Measurements from ENCODE around the gene KRABD2.
A peak's percentile ranks its signal among the peaks of the same experiment; 100 is the strongest.

Gene KRABD2

DNA sequence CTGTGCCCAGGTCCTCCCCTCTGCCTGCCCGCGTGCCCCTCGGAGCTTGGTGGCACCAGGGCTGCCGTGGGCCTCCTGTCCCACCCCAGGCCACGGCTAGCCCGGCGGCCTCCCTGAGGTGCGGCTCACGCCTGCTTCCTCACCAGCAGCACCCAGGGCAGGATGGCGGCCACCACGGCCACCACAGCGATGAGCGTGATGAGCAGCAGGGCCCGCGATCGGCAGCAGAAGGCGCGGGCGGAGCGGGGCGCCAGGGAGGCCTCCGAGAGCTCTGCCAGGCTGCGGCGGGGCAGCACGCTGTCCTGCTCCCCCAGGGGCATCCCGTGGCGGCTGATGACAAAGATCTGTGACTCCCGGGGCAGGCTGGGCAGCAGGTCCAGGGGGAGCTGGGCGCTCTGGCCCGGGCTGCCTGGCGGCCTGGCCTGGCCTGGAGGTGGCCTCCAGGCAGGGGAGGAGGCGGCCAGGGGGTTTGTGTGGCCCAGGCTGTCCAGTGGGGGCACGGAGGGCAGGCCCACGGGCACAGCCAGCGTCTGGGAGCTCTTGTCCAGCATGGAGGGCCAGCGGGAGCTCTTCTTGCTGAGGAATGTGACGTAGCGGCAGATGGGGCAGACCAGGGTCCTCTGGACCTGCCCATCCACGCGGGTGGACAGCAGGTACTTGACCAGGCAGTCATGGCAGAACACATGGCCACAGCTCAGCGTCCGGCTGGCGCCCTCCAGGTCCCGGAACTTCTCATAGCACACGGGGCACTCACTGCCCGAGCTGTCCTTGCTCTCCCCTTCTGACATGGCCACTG is 16.4 kb upstream of the KRABD2 start:
- ATAC-seq (ENCODE audit: insufficient read depth, low read depth) (0 out of 3 replicates have a peak, but pooled peaks have one; percentile 12), DNase-seq (no peak)
- Histone ChIP-seq H2AFZ (ENCODE audit: low read depth, low read length) (no peak overlapping the region), H3K4me2 (ENCODE audit: insufficient read depth, low read length) (no peak overlapping the region), H3K79me2 (ENCODE audit: insufficient read depth, low read length) (no peaks in the 10 kb centered on the region), H4K20me1 (ENCODE audit: insufficient read depth, low read length) (no peaks in the 10 kb centered on the region), H3K4me1 (ENCODE audit: insufficient read depth, low read length) (no peaks in the 10 kb centered on the region), H3K27ac (ENCODE audit: low read length) (no peak overlapping the region), H3K9me3 (ENCODE audit: insufficient read depth, low read length, severe bottlenecking) (no peaks in the 10 kb centered on the region), H3K4me3 (ENCODE audit: low read depth in 1 of 2, low read length in 2 of 2) (no peak overlapping the region), H3K9ac (ENCODE audit: low read depth, low read length) (no peak overlapping the region), H3K36me3 (ENCODE audit: insufficient read depth, low read length) (no peaks in the 10 kb centered on the region), H3K27me3 (ENCODE audit: insufficient read depth, low read length, poor library complexity) (no peaks in the 10 kb centered on the region)
- TF ChIP-seq, protein P1, sequence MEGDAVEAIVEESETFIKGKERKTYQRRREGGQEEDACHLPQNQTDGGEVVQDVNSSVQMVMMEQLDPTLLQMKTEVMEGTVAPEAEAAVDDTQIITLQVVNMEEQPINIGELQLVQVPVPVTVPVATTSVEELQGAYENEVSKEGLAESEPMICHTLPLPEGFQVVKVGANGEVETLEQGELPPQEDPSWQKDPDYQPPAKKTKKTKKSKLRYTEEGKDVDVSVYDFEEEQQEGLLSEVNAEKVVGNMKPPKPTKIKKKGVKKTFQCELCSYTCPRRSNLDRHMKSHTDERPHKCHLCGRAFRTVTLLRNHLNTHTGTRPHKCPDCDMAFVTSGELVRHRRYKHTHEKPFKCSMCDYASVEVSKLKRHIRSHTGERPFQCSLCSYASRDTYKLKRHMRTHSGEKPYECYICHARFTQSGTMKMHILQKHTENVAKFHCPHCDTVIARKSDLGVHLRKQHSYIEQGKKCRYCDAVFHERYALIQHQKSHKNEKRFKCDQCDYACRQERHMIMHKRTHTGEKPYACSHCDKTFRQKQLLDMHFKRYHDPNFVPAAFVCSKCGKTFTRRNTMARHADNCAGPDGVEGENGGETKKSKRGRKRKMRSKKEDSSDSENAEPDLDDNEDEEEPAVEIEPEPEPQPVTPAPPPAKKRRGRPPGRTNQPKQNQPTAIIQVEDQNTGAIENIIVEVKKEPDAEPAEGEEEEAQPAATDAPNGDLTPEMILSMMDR (IDR thresholded peaks at IDR 0.05; ENCODE audit: borderline replicate concordance, extremely low read depth, low read length, poor library complexity, severe bottlenecking) = no peak
- no peak for TF ChIP-seq EZH2 (IDR thresholded peaks at IDR 0.05; ENCODE audit: borderline replicate concordance, low read depth, low read length, severe bottlenecking)

GRCh38 chr17:8392274-8392673 is 15.8 kb upstream of the KRABD2 start:
- no peak for ATAC-seq (ENCODE audit: insufficient read depth, low read depth)
- Histone ChIP-seq H4K20me1 (ENCODE audit: insufficient read depth, low read length) (no peaks in the 10 kb centered on the region), H3K4me2 (ENCODE audit: insufficient read depth, low read length) (no peak overlapping the region)

GRCh38 chr17:8391711-8392110 is 15.2 kb upstream of the KRABD2 start:
- no peaks in the 10 kb centered on the region for H3K27me3 ChIP-seq (ENCODE audit: insufficient read depth, low read length, poor library complexity)
- no peaks in the 10 kb centered on the region for H4K20me1 ChIP-seq (ENCODE audit: insufficient read depth, low read length)
- no peak overlapping the region for H3K4me3 ChIP-seq (ENCODE audit: low read depth in 1 of 2, low read length in 2 of 2)
- no peaks in the 10 kb centered on the region for H3K9me3 ChIP-seq (ENCODE audit: insufficient read depth, low read length, severe bottlenecking)
- H2AFZ ChIP-seq (ENCODE audit: low read depth, low read length) = no peak overlapping the region
- DNase-seq (no peak), ATAC-seq (ENCODE audit: insufficient read depth, low read depth) (no peak)
- H3K9ac ChIP-seq (ENCODE audit: low read depth, low read length) = no peak overlapping the region
- no peak overlapping the region for H3K27ac ChIP-seq (ENCODE audit: low read length)
- no peak overlapping the region for H3K4me2 ChIP-seq (ENCODE audit: insufficient read depth, low read length)
- H3K4me1 ChIP-seq (ENCODE audit: insufficient read depth, low read length) = peaks cover 3% of the 10 kb centered on the region
- TF ChIP-seq, protein P1 (IDR thresholded peaks at IDR 0.05; ENCODE audit: borderline replicate concordance, extremely low read depth, low read length, poor library complexity, severe bottlenecking) = no peak
- TF ChIP-seq EZH2 (IDR thresholded peaks at IDR 0.05; ENCODE audit: borderline replicate concordance, low read depth, low read length, severe bottlenecking) = no peak
- H3K36me3 ChIP-seq (ENCODE audit: insufficient read depth, low read length) = no peaks in the 10 kb centered on the region
- H3K79me2 ChIP-seq (ENCODE audit: insufficient read depth, low read length) = no peaks in the 10 kb centered on the region

More at GRCh38 chr17:8392274-8392673, 15.8 kb upstream of the KRABD2 start:
- H3K4me3 ChIP-seq (ENCODE audit: low read depth in 1 of 2, low read length in 2 of 2) = no peak overlapping the region
- no peaks in the 10 kb centered on the region for H3K27me3 ChIP-seq (ENCODE audit: insufficient read depth, low read length, poor library complexity)
- H3K9me3 ChIP-seq (ENCODE audit: insufficient read depth, low read length, severe bottlenecking) = no peaks in the 10 kb centered on the region
- no peak overlapping the region for H3K9ac ChIP-seq (ENCODE audit: low read depth, low read length)
- H3K79me2 ChIP-seq (ENCODE audit: insufficient read depth, low read length) = no peaks in the 10 kb centered on the region
- TF ChIP-seq, protein P1 (IDR thresholded peaks at IDR 0.05; ENCODE audit: borderline replicate concordance, extremely low read depth, low read length, poor library complexity, severe bottlenecking) = no peak
- no peak for TF ChIP-seq EZH2 (IDR thresholded peaks at IDR 0.05; ENCODE audit: borderline replicate concordance, low read depth, low read length, severe bottlenecking)
- H3K27ac ChIP-seq (ENCODE audit: low read length) = no peak overlapping the region
- H3K36me3 ChIP-seq (ENCODE audit: insufficient read depth, low read length) = no peaks in the 10 kb centered on the region
- no peak overlapping the region for H2AFZ ChIP-seq (ENCODE audit: low read depth, low read length)
- H3K4me1 ChIP-seq (ENCODE audit: insufficient read depth, low read length) = no peaks in the 10 kb centered on the region; the same call in 1 of the 2 replicates
- no peak for DNase-seq
